Measurements from ENCODE around the gene LMAN2.

LMAN2 gene

GRCh38 chr5:177332031-177332895 is 19.2 kb downstream of the LMAN2 start:
- ChIA-PET CTCF (interaction anchor here (0.9 to 1.1 kb wide), 3 partner anchors 10 to 22 kb away, joined by 3 read pairs; no protein-coding TSS in a partner anchor), POLR2A (interaction anchor here (1.7 kb wide), 1 partner anchor 19 kb away, joined by 7 read pairs; the partner anchor contains the start of gene LMAN2)
- TF ChIP-seq, protein P1, sequence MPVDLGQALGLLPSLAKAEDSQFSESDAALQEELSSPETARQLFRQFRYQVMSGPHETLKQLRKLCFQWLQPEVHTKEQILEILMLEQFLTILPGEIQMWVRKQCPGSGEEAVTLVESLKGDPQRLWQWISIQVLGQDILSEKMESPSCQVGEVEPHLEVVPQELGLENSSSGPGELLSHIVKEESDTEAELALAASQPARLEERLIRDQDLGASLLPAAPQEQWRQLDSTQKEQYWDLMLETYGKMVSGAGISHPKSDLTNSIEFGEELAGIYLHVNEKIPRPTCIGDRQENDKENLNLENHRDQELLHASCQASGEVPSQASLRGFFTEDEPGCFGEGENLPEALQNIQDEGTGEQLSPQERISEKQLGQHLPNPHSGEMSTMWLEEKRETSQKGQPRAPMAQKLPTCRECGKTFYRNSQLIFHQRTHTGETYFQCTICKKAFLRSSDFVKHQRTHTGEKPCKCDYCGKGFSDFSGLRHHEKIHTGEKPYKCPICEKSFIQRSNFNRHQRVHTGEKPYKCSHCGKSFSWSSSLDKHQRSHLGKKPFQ (tag by site-specific recombination; IDR thresholded peaks at IDR 0.05) = no peak
- no peak for TF ChIP-seq ZNF184 (tag by site-specific recombination; IDR thresholded peaks at IDR 0.05)
- TF ChIP-seq, protein P2, sequence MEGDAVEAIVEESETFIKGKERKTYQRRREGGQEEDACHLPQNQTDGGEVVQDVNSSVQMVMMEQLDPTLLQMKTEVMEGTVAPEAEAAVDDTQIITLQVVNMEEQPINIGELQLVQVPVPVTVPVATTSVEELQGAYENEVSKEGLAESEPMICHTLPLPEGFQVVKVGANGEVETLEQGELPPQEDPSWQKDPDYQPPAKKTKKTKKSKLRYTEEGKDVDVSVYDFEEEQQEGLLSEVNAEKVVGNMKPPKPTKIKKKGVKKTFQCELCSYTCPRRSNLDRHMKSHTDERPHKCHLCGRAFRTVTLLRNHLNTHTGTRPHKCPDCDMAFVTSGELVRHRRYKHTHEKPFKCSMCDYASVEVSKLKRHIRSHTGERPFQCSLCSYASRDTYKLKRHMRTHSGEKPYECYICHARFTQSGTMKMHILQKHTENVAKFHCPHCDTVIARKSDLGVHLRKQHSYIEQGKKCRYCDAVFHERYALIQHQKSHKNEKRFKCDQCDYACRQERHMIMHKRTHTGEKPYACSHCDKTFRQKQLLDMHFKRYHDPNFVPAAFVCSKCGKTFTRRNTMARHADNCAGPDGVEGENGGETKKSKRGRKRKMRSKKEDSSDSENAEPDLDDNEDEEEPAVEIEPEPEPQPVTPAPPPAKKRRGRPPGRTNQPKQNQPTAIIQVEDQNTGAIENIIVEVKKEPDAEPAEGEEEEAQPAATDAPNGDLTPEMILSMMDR (tag by site-specific recombination; IDR thresholded peaks at IDR 0.05) = no peak
- TF ChIP-seq ZSCAN18 (tag by site-specific recombination; IDR thresholded peaks at IDR 0.05) = no peak
- TF ChIP-seq SP3 (tag by site-specific recombination; IDR thresholded peaks at IDR 0.05) = no peak
- TF ChIP-seq ZNF777 (tag by site-specific recombination; IDR thresholded peaks at IDR 0.05; ENCODE audit: borderline replicate concordance) = no peak
- TF ChIP-seq BCL6B (tag by site-specific recombination; IDR thresholded peaks at IDR 0.05) = no peak
- TF ChIP-seq ZBTB20 (tag by site-specific recombination; IDR thresholded peaks at IDR 0.05) = no peak
- TF ChIP-seq, protein P3, sequence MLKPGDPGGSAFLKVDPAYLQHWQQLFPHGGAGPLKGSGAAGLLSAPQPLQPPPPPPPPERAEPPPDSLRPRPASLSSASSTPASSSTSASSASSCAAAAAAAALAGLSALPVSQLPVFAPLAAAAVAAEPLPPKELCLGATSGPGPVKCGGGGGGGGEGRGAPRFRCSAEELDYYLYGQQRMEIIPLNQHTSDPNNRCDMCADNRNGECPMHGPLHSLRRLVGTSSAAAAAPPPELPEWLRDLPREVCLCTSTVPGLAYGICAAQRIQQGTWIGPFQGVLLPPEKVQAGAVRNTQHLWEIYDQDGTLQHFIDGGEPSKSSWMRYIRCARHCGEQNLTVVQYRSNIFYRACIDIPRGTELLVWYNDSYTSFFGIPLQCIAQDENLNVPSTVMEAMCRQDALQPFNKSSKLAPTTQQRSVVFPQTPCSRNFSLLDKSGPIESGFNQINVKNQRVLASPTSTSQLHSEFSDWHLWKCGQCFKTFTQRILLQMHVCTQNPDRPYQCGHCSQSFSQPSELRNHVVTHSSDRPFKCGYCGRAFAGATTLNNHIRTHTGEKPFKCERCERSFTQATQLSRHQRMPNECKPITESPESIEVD (tag by site-specific recombination; IDR thresholded peaks at IDR 0.05) = no peak
- TF ChIP-seq ZNF292 (tag by site-specific recombination; IDR thresholded peaks at IDR 0.05; ENCODE audit: borderline replicate concordance, low read depth) = no peak
- TF ChIP-seq ZNF645 (tag by site-specific recombination; IDR thresholded peaks at IDR 0.05) = no peak
- no peak for TF ChIP-seq ZNF391 (tag by site-specific recombination; IDR thresholded peaks at IDR 0.05; ENCODE audit: borderline replicate concordance, low read depth)
- TF ChIP-seq ZFP3 (tag by site-specific recombination; IDR thresholded peaks at IDR 0.05; ENCODE audit: low read depth) = no peak
- no peak for TF ChIP-seq ZNF629 (tag by site-specific recombination; IDR thresholded peaks at IDR 0.05)
- no peak for TF ChIP-seq TRIM28 (IDR thresholded peaks at IDR 0.05; ENCODE audit: borderline replicate concordance, low read length)
- Histone ChIP-seq H3K4me1 (ENCODE audit: control insufficient read depth, insufficient read depth, low read length) (no peaks in the 10 kb centered on the region), H3K9me3 (ENCODE audit: control insufficient read depth, insufficient read depth, low read depth, low read length) (no peaks in the 10 kb centered on the region), H3K36me3 (ENCODE audit: control insufficient read depth in 2 of 2, insufficient read depth in 1 of 2, low read length in 2 of 2) (peaks cover 8 to 83% of the 10 kb centered on the region in 2 experiments; a peak in 2 of 3 replicates), H3K4me3 (ENCODE audit: low read depth, low read length) (no peak overlapping the region), H3K27ac (ENCODE audit: extremely low read depth, low read depth, low read length) (no peak overlapping the region)
